ENCODE measurements around the gene NCOR1.

- TF ChIP-seq CTCF (IDR thresholded peaks at IDR 0.05) (no peak), POLR2A (IDR thresholded peaks at IDR 0.05) (no peak)
These were observed 35.3 kb upstream of the NCOR1 start for GRCh38 chr17:16250635-16251034.
